Adrenal gland (tissue), 5 donors: ENCODE results near the gene DPP4.

ENCODE experiments used
- POLR2A ChIP-seq, 2 donors: fragments of 450-650 bp; IDR thresholded peaks; one replicate each; pipeline ENCODE4 v1.6.1; 2017; ENCODE audit warnings: antibody characterized with exemption in 2 of 2, mild to moderate bottlenecking in 2 of 2, moderate library complexity in 1 of 2
- TF ChIP-seq, protein P1 (sequence below), 6 experiments: fragments of 450-650 bp in 4 of 6; fragments of 200-600 bp in 2 of 6; sonication (generic) in 1 of 6; IDR thresholded peaks; 1 replicate in 5 of 6; 2 replicates in 1 of 6; pipeline versions ENCODE4 v1.5.1 to v1.8.0; 2016 to 2021; ENCODE audit warnings: antibody characterized with exemption in 6 of 6, mild to moderate bottlenecking in 2 of 6, moderate library complexity in 1 of 6
- donor health status: DM: no; HTN: no; CAD: no.

DNA sequence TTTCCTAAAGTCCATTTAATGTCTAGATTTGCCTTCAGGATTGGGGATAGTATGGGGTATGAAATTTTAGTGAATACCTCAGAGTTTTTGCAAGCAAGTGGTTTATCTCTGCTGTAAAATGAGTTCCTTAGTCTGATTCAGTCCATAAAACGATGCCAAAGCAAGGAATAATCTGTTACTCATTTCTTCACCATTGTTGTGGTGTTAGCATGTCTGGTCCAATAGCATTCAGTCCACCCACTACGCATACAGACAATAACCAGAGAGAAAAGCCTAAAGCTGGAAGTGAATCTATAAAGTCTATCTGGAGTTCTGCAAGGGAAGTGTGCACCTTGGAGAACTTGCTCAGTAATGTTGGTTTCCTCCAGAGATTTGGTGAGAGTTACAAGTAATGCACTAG, 12.9 kb upstream of the DPP4 start:
- TF ChIP-seq, protein P1, sequence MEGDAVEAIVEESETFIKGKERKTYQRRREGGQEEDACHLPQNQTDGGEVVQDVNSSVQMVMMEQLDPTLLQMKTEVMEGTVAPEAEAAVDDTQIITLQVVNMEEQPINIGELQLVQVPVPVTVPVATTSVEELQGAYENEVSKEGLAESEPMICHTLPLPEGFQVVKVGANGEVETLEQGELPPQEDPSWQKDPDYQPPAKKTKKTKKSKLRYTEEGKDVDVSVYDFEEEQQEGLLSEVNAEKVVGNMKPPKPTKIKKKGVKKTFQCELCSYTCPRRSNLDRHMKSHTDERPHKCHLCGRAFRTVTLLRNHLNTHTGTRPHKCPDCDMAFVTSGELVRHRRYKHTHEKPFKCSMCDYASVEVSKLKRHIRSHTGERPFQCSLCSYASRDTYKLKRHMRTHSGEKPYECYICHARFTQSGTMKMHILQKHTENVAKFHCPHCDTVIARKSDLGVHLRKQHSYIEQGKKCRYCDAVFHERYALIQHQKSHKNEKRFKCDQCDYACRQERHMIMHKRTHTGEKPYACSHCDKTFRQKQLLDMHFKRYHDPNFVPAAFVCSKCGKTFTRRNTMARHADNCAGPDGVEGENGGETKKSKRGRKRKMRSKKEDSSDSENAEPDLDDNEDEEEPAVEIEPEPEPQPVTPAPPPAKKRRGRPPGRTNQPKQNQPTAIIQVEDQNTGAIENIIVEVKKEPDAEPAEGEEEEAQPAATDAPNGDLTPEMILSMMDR (IDR thresholded peaks at IDR 0.05): no peak
- TF ChIP-seq POLR2A (IDR thresholded peaks at IDR 0.05): no peak
